ENCODE results near the gene PRDM16. TPM values are rescaled to one million over a fixed set of nuclear protein-coding genes. Genes with fewer than 3 reads are reported as not detected.

The PRDM16 gene
- total RNA-seq, 1 experiment from 2014 or later, result 22.3 TPM

- intact Hi-C loops (cut with micrococcal nuclease; ENCODE audit: unreplicated experiment), result no loop called here
- TF ChIP-seq CTCF (IDR thresholded peaks at IDR 0.05), result no peak
- no peak for TF ChIP-seq TCF7L2 (IDR thresholded peaks at IDR 0.05; ENCODE audit: low read depth, low read length)
- TF ChIP-seq SIN3A (IDR thresholded peaks at IDR 0.05; ENCODE audit: borderline replicate concordance, insufficient read depth, low read depth, low read length), result no peak
- no peak for TF ChIP-seq REST (IDR thresholded peaks at IDR 0.05; ENCODE audit: insufficient read depth in 1 of 2, low read depth in 2 of 2, low read length in 1 of 2)
- no peak for TF ChIP-seq POLR2AphosphoS5 (IDR thresholded peaks at IDR 0.05; ENCODE audit: low read depth, low read length)
- CTCF ChIA-PET, result no interaction called here
These were observed 358.0 kb downstream of the PRDM16 start for GRCh38 chr1:3426956-3427535.

GRCh38 chr1:3427711-3428704, 359.0 kb downstream of the PRDM16 start:
- ChIA-PET POLR2A (interaction anchor here (0.6 kb wide), 1 partner anchor 151 kb away, joined by 4 read pairs; no protein-coding TSS in a partner anchor), CTCF (no interaction called here)
- no peak for DNase-seq (ENCODE audit: low read depth, low spot score)
- no peak overlapping the region for H3K4me3 ChIP-seq (ENCODE audit: low read depth in 2 of 2, low read length in 2 of 2)
- no peaks in the 10 kb centered on the region for H3K9me3 ChIP-seq (ENCODE audit: control insufficient read depth, insufficient read depth, low read depth, low read length)
- H3K27me3 ChIP-seq (ENCODE audit: control insufficient read depth, insufficient read depth, low read length), result no peaks in the 10 kb centered on the region
- intact Hi-C loops (cut with micrococcal nuclease; ENCODE audit: unreplicated experiment), result no loop called here
- no TSS peak for BruUV-seq (replicated peaks)
- no peak for TF ChIP-seq REST (IDR thresholded peaks at IDR 0.05; ENCODE audit: insufficient read depth in 1 of 2, low read depth in 2 of 2, low read length in 1 of 2)
- no peak for TF ChIP-seq SIN3A (IDR thresholded peaks at IDR 0.05; ENCODE audit: borderline replicate concordance, insufficient read depth, low read depth, low read length)
- TF ChIP-seq TCF7L2 (IDR thresholded peaks at IDR 0.05; ENCODE audit: low read depth, low read length), result no peak
- TF ChIP-seq POLR2AphosphoS5 (IDR thresholded peaks at IDR 0.05; ENCODE audit: low read depth, low read length), result no peak
- TF ChIP-seq CTCF (IDR thresholded peaks at IDR 0.05), result no peak
- no peaks in the 10 kb centered on the region for H3K4me1 ChIP-seq (ENCODE audit: control insufficient read depth, insufficient read depth, low read length)
- H3K36me3 ChIP-seq (ENCODE audit: control insufficient read depth, insufficient read depth, low read length), result peaks cover 6% of the 10 kb centered on the region; the same call in 1 of the 2 replicates
- no peak for ATAC-seq
- H3K27ac ChIP-seq (ENCODE audit: low read length), result no peak overlapping the region
- in situ Hi-C loops (cut with HindIII; ENCODE audit: low pct_unique_long_range_greater_than_20kb, low sequenced_read_pairs), result no loop called here

More at GRCh38 chr1:3426956-3427535, 358.0 kb downstream of the PRDM16 start:
- no peaks in the 10 kb centered on the region for H3K9me3 ChIP-seq (ENCODE audit: control insufficient read depth, insufficient read depth, low read depth, low read length)
- in situ Hi-C loops (cut with HindIII; ENCODE audit: low pct_unique_long_range_greater_than_20kb, low sequenced_read_pairs), result no loop called here
- H3K36me3 ChIP-seq (ENCODE audit: control insufficient read depth, insufficient read depth, low read length), result peaks cover 6% of the 10 kb centered on the region; the same call in 1 of the 2 replicates
- no peak for DNase-seq (ENCODE audit: low read depth, low spot score)
- no peak overlapping the region for H3K4me3 ChIP-seq (ENCODE audit: low read depth in 2 of 2, low read length in 2 of 2)
- POLR2A ChIA-PET, result interaction anchor here (0.6 kb wide), 1 partner anchor 150 kb away, joined by 4 read pairs; no protein-coding TSS in a partner anchor
- H3K27me3 ChIP-seq (ENCODE audit: control insufficient read depth, insufficient read depth, low read length), result no peaks in the 10 kb centered on the region
- H3K27ac ChIP-seq (ENCODE audit: low read length), result no peak overlapping the region
- H3K4me1 ChIP-seq (ENCODE audit: control insufficient read depth, insufficient read depth, low read length), result no peaks in the 10 kb centered on the region
- no TSS peak for BruUV-seq (replicated peaks)
- ATAC-seq, result no peak
